ENCODE data around the gene CLEC4G. TPM values are rescaled to one million over a fixed set of nuclear protein-coding genes. Genes with fewer than 3 reads are reported as not detected.

CLEC4G gene
- total and polyA plus RNA-seq, 3 experiments from 2014 or later, result not detected

- peaks cover 19% of the 10 kb centered on the region for H3K9me3 ChIP-seq (ENCODE audit: low read length)
- ChIA-PET POLR2A (interaction anchor here (0.6 kb wide), 2 partner anchors 19 to 31 kb away, joined by 3 to 6 read pairs; no protein-coding TSS in a partner anchor), CTCF (no interaction called here)
- peaks cover 31 to 48% (median 42%) of the 10 kb centered on the region in 5 donors for H3K9me3 Mint-ChIP-seq
- H3K27me3 ChIP-seq (ENCODE audit: insufficient read depth, low read length, poor library complexity, severe bottlenecking), result no peaks in the 10 kb centered on the region
- peaks cover 14 to 32% of the 10 kb centered on the region in 2 donors for H3K27me3 Mint-ChIP-seq
- no peaks in the 10 kb centered on the region for H3K4me1 ChIP-seq (ENCODE audit: insufficient read depth, low read length)
- H3K27ac Mint-ChIP-seq, result no peak overlapping the region
- H3K4me3 ChIP-seq (ENCODE audit: low read length), result no peak overlapping the region
- no peak overlapping the region for H3K4me3 Mint-ChIP-seq
- H3K27ac ChIP-seq (ENCODE audit: low read depth, low read length), result no peak overlapping the region
- H3K4me1 Mint-ChIP-seq, result no peaks in the 10 kb centered on the region
- no peaks in the 10 kb centered on the region for H3K36me3 ChIP-seq (ENCODE audit: insufficient read depth, low read length)
- H3K36me3 Mint-ChIP-seq, result peaks cover 5 to 38% (median 9%) of the 10 kb centered on the region in 3 donors
- no peak for DNase-seq
These were observed 27.2 kb upstream of the CLEC4G start for GRCh38 chr19:7759156-7759555.

DNA sequence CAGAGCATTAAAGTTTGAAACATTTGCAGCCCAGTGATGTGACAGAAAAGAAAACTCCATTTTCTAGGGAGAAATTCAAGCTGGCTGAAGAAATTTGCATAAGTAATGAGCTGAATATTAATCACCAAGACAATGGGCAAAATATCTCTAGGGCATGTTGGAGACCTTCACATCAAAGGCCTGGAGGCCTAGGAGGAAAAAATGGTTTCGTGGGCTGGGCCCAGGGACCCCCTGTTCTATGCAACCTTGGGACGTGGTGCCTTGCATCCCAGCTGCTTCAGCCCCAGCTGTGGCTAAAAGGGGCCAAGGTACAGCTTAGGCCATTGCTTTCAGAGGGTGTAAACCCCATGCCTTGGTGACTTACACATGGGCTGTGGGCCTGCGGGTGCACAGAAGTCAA is 25.4 kb upstream of the CLEC4G start:
- H3K4me3 Mint-ChIP-seq, result no peak overlapping the region
- H3K27ac ChIP-seq (ENCODE audit: low read depth, low read length), result no peak overlapping the region

DNA sequence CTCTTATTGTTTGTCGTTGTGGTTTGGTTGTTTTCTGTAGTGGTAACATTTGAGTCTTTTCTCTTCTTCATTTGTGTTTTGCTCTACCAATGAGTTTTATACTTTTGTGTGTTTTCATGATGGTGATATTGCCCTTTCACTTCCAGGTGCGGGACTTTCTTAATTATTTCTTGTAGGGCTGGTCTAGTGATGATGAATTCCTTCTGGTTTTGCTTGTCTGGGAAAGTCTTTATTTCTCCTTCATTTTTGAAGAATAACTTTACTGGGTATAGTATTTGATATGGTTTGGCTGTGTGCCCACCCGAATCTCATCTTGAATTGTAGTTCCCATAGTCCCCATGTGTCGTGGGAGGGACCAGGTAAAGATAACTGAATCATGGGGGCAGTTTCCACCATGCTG is 24.3 kb upstream of the CLEC4G start:
- DNase-seq, result no peak
- no peak overlapping the region for H3K4me3 ChIP-seq (ENCODE audit: low read length)
- Mint-ChIP-seq H3K27ac (peak overlapping the region in 1 of 8 donors; percentile 12), H3K9me3 (peaks cover 31 to 50% (median 42%) of the 10 kb centered on the region in 5 donors), H3K27me3 (peaks cover 8 to 20% of the 10 kb centered on the region in 2 donors), H3K4me1 (peaks cover 4 to 9% (median 8%) of the 10 kb centered on the region in 3 donors), H3K36me3 (peaks cover 5 to 31% (median 9%) of the 10 kb centered on the region in 3 donors), H3K4me3 (no peak overlapping the region)
- H3K4me1 ChIP-seq (ENCODE audit: insufficient read depth, low read length), result no peaks in the 10 kb centered on the region
- ChIA-PET CTCF (no interaction called here), POLR2A (no interaction called here)
- H3K9me3 ChIP-seq (ENCODE audit: low read length), result peaks cover 19% of the 10 kb centered on the region
- H3K27me3 ChIP-seq (ENCODE audit: insufficient read depth, low read length, poor library complexity, severe bottlenecking), result no peaks in the 10 kb centered on the region
- no peak overlapping the region for H3K27ac ChIP-seq (ENCODE audit: low read depth, low read length)
- H3K36me3 ChIP-seq (ENCODE audit: insufficient read depth, low read length), result no peaks in the 10 kb centered on the region

More for the DNA sequence above, 25.4 kb upstream of the CLEC4G start:
- H3K4me1 ChIP-seq (ENCODE audit: insufficient read depth, low read length), result no peaks in the 10 kb centered on the region
- peaks cover 9 to 22% of the 10 kb centered on the region in 2 donors for H3K27me3 Mint-ChIP-seq
- ChIA-PET POLR2A (no interaction called here), CTCF (no interaction called here)
- H3K9me3 Mint-ChIP-seq, result peaks cover 31 to 50% (median 42%) of the 10 kb centered on the region in 5 donors
- DNase-seq, result no peak
- H3K9me3 ChIP-seq (ENCODE audit: low read length), result peaks cover 19% of the 10 kb centered on the region
- H3K4me3 ChIP-seq (ENCODE audit: low read length), result no peak overlapping the region
- H3K36me3 Mint-ChIP-seq, result peaks cover 5 to 34% (median 9%) of the 10 kb centered on the region in 3 donors
- peaks cover 3 to 6% (median 5%) of the 10 kb centered on the region in 3 donors for H3K4me1 Mint-ChIP-seq
- no peaks in the 10 kb centered on the region for H3K27me3 ChIP-seq (ENCODE audit: insufficient read depth, low read length, poor library complexity, severe bottlenecking)
- no peaks in the 10 kb centered on the region for H3K36me3 ChIP-seq (ENCODE audit: insufficient read depth, low read length)
- no peak overlapping the region for H3K27ac Mint-ChIP-seq

GRCh38 chr19:7751157-7751783 is 19.4 kb upstream of the CLEC4G start:
- ChIA-PET CTCF (interaction anchor here (1.3 kb wide), 1 partner anchor 70 kb away, joined by 3 read pairs; the partner anchor contains the start of gene TRAPPC5), POLR2A (no interaction called here)
- Mint-ChIP-seq H3K27me3 (peaks cover 11 to 30% of the 10 kb centered on the region in 2 donors), H3K27ac (peak overlapping the region in 2 of 8 donors; percentile 26 to 28), H3K9me3 (peaks cover 4 to 17% (median 12%) of the 10 kb centered on the region in 5 donors), H3K4me3 (no peak overlapping the region), H3K36me3 (peaks cover 1 to 12% (median 2%) of the 10 kb centered on the region in 3 donors), H3K4me1 (peaks cover 8 to 21% (median 19%) of the 10 kb centered on the region in 3 donors)
- Histone ChIP-seq H3K4me1 (ENCODE audit: insufficient read depth, low read length) (no peaks in the 10 kb centered on the region), H3K27ac (ENCODE audit: low read depth, low read length) (no peak overlapping the region), H3K27me3 (ENCODE audit: insufficient read depth, low read length, poor library complexity, severe bottlenecking) (peaks cover 3% of the 10 kb centered on the region), H3K9me3 (ENCODE audit: low read length) (peaks cover 6% of the 10 kb centered on the region), H3K4me3 (ENCODE audit: low read length) (no peak overlapping the region), H3K36me3 (ENCODE audit: insufficient read depth, low read length) (no peaks in the 10 kb centered on the region)
- DNase-seq, result peak in 2 of 5 donors; percentile 23 to 52

DNA sequence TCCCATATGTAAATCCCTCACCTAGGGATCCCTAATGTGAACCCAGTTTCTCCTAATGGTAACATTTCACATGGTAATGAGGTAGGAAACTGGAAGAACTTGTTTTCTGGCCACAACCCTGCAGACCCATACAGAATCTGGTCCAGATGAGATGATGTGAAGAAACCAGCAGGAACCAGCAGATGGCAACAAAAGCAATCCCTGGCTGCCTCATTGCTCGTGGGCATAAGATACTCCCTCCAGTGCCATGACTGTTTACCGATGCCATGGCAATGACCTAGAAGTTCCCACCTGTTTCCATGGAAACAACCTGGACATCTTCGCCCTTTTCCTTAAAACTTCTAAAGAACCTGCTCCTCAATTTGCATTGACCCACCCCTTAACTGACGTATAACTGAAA is 16.8 kb upstream of the CLEC4G start:
- peaks cover 0 to 4% (median 0%) of the 10 kb centered on the region in 3 donors for H3K36me3 Mint-ChIP-seq
- Histone ChIP-seq H3K4me3 (ENCODE audit: low read length) (no peak overlapping the region), H3K4me1 (ENCODE audit: insufficient read depth, low read length) (no peaks in the 10 kb centered on the region), H3K9me3 (ENCODE audit: low read length) (no peaks in the 10 kb centered on the region), H3K27me3 (ENCODE audit: insufficient read depth, low read length, poor library complexity, severe bottlenecking) (peaks cover 3% of the 10 kb centered on the region), H3K36me3 (ENCODE audit: insufficient read depth, low read length) (no peaks in the 10 kb centered on the region), H3K27ac (ENCODE audit: low read depth, low read length) (no peak overlapping the region)
- no peak overlapping the region for H3K27ac Mint-ChIP-seq
- CTCF ChIA-PET, result no interaction called here
- POLR2A ChIA-PET, result no interaction called here
- DNase-seq, result no peak
- peaks cover 8 to 21% (median 19%) of the 10 kb centered on the region in 3 donors for H3K4me1 Mint-ChIP-seq
- H3K9me3 Mint-ChIP-seq, result peaks cover 0 to 5% (median 0%) of the 10 kb centered on the region in 5 donors
- peaks cover 11 to 32% of the 10 kb centered on the region in 2 donors for H3K27me3 Mint-ChIP-seq
- H3K4me3 Mint-ChIP-seq, result no peak overlapping the region

DNA sequence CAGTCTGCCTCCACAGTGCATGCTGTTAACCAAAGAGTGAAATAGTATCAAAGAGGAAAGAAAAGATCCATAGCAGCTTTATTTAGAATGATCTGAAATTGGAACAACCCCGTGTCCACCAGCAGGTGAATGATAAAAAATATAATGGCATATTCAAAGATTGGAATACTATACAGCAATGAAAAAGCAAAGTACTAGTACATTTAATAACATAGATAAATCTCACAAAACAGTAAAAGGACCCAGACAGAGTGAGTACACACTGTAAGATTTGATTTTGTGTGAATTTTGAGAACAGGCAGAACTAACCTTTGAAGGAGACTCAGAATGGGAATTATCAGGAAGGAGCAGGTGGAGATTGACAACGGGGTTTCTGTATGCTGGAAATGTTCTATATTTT is 16.3 kb upstream of the CLEC4G start:
- no peak overlapping the region for H3K27ac Mint-ChIP-seq
- POLR2A ChIA-PET, result no interaction called here

GRCh38 chr19:7746903-7747884 is 15.3 kb upstream of the CLEC4G start, which contains the start of gene CD209:
TSS of gene CD209 (minus strand) at chr19:7747534. CDS start at chr19:7747511, 23 bp downstream.
- Histone ChIP-seq H3K4me3 (ENCODE audit: low read length) (no peak within 1 kb of the TSS), H3K36me3 (ENCODE audit: insufficient read depth, low read length) (no peaks in the 10 kb centered on the region), H3K27me3 (ENCODE audit: insufficient read depth, low read length, poor library complexity, severe bottlenecking) (peaks cover 3% of the 10 kb centered on the region), H3K4me1 (ENCODE audit: insufficient read depth, low read length) (no peaks in the 10 kb centered on the region), H3K9me3 (ENCODE audit: low read length) (no peaks in the 10 kb centered on the region), H3K27ac (ENCODE audit: low read depth, low read length) (no peak within 1 kb of the TSS)
- Mint-ChIP-seq H3K4me1 (peaks cover 5 to 15% (median 14%) of the 10 kb centered on the region in 3 donors), H3K36me3 (peaks cover 0 to 4% (median 0%) of the 10 kb centered on the region in 3 donors), H3K9me3 (peaks cover 0 to 5% (median 0%) of the 10 kb centered on the region in 5 donors), H3K4me3 (no peak within 1 kb of the TSS), H3K27ac (peak within 1 kb of the TSS in 1 of 8 donors; percentile 48), H3K27me3 (peaks cover 15 to 30% of the 10 kb centered on the region in 2 donors)
- ChIA-PET CTCF (no interaction called here), POLR2A (no interaction called here)
- no peak for DNase-seq

More for the DNA sequence above, 16.3 kb upstream of the CLEC4G start:
- no peak overlapping the region for H3K4me3 ChIP-seq (ENCODE audit: low read length)
- H3K9me3 ChIP-seq (ENCODE audit: low read length), result no peaks in the 10 kb centered on the region
- peaks cover 0 to 4% (median 0%) of the 10 kb centered on the region in 3 donors for H3K36me3 Mint-ChIP-seq
- H3K4me1 ChIP-seq (ENCODE audit: insufficient read depth, low read length), result no peaks in the 10 kb centered on the region
- H3K36me3 ChIP-seq (ENCODE audit: insufficient read depth, low read length), result no peaks in the 10 kb centered on the region
- no peak overlapping the region for H3K4me3 Mint-ChIP-seq
- no peak for DNase-seq
- peaks cover 15 to 32% of the 10 kb centered on the region in 2 donors for H3K27me3 Mint-ChIP-seq
- H3K9me3 Mint-ChIP-seq, result peaks cover 0 to 5% (median 0%) of the 10 kb centered on the region in 5 donors
- CTCF ChIA-PET, result no interaction called here
- H3K27me3 ChIP-seq (ENCODE audit: insufficient read depth, low read length, poor library complexity, severe bottlenecking), result peaks cover 3% of the 10 kb centered on the region
- peaks cover 6 to 17% (median 16%) of the 10 kb centered on the region in 3 donors for H3K4me1 Mint-ChIP-seq
- H3K27ac ChIP-seq (ENCODE audit: low read depth, low read length), result no peak overlapping the region
